HUES6 (cell line): Measurements from ENCODE around the gene HRH2.
"Not testable (repeated sequence)": the region's sequence is repeated elsewhere in the genome, so short reads cannot be mapped to it uniquely, and the experiment has no call there.

Experiments
- H3K27ac ChIP-seq: 2 replicates; pipeline ENCODE4 v1.7.0; 2013; ENCODE audit warnings: low read depth, mild to moderate bottlenecking, low read length, inconsistent platforms
- H3K27me3 ChIP-seq: 2 replicates; pipeline ENCODE4 v1.6.1; 2013; ENCODE audit warnings: low read length; ENCODE audit not compliant: control insufficient read depth, insufficient read depth
- H3K36me3 ChIP-seq: 2 replicates; pipeline ENCODE4 v1.6.1; 2013; ENCODE audit warnings: low read length; ENCODE audit not compliant: control insufficient read depth, insufficient read depth
- H3K4me1 ChIP-seq: 2 replicates; pipeline ENCODE4 v1.6.1; 2013; ENCODE audit warnings: low read length; ENCODE audit not compliant: control insufficient read depth, insufficient read depth
- H3K4me3 ChIP-seq: 2 replicates; pipeline ENCODE4 v1.5.1; 2013; ENCODE audit warnings: low read depth, low read length
- H3K9ac ChIP-seq: one replicate; pipeline ENCODE4 v1.6.1; 2013; ENCODE audit warnings: mild to moderate bottlenecking, low read length
- H3K9me3 ChIP-seq: 2 replicates; pipeline ENCODE4 v1.6.1; 2013; ENCODE audit warnings: low read depth, low read length; ENCODE audit not compliant: control insufficient read depth, insufficient read depth

The HRH2 gene

DNA sequence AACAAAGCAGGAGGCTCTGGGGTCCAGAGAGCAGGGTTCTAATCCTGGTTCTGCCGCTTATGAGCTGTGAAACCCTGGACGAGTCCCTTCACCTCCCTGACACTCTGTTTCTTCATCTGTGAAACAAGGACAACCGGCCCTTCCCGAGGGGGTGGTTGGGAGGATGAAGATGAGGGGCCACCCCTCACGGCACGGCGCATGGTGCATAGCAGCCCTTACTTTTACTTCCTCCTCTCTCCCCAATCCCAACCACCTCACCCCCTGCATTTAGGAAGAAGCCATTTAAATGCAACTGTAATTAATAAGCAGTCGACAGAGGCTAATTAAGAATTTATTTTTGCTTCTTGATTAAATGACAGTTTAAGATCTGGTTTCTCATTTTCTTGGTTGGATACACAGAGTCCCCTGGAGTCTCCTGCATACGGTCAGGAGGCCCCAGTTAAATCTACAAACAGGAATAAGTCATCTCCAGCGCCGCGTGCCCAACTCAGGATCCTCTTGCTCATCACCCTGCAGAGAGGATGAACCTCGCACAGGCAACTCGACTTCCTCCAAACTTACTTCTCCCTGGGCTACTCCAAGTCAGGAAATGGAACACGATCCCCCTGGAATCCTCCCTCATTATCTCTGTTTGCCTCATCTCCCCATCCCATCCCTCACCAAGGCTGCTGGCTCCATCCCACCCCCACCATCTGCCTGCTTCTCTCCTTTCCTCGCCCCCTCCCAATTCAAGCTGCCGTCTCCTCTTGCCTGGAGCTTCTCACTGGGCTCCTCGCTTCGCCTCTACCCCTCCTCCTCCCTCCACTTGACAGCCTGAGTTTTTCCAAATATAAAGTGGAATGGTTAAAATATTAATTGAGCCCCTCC is 95.9 kb downstream of the HRH2 start:
- no peaks in the 10 kb centered on the region for H3K9me3 ChIP-seq
- H3K27ac ChIP-seq: no peak overlapping the region
- H3K9ac ChIP-seq: no peak overlapping the region
- H3K27me3 ChIP-seq: no peaks in the 10 kb centered on the region
- no peaks in the 10 kb centered on the region for H3K36me3 ChIP-seq
- H3K4me3 ChIP-seq: no peak overlapping the region
- H3K4me1 ChIP-seq: peaks cover 8% of the 10 kb centered on the region

- not testable (repeated sequence) for H3K27me3 ChIP-seq, H3K36me3 ChIP-seq
- peaks cover 16% of the 10 kb centered on the region for H3K9me3 ChIP-seq
Measured at GRCh38 chr5:175759991-175760390, 102.1 kb downstream of the HRH2 start.

More at GRCh38 chr5:175759991-175760390, 102.1 kb downstream of the HRH2 start:
- H3K27ac ChIP-seq, H3K9ac ChIP-seq, H3K4me1 ChIP-seq, H3K4me3 ChIP-seq: not testable (repeated sequence)
